Psoas muscle (tissue), 8 donors: ENCODE measurements around the gene TRAPPC1. TPM values are rescaled to one million over a fixed set of nuclear protein-coding genes. Genes with fewer than 3 reads are reported as not detected.
A peak's percentile ranks its signal among the peaks of the same experiment; 100 is the strongest.

ENCODE experiments used
- ATAC-seq, 4 donors: fragments of 200-7000 bp; cut with Tn5 transposase; one replicate each; pipeline ENCODE4 v1.9.1; 2020; ENCODE audit warnings: moderate library complexity in 3 of 4, mild to moderate bottlenecking in 2 of 4
- DNase-seq, 2 donors: peaks; one replicate each; pipeline ENCODE4 v3.0.0-alpha.2; 2020
- H3K27ac ChIP-seq: fragments of 200-600 bp; one replicate; pipeline ENCODE4 v1.8.0; 2022
- H3K27me3 ChIP-seq, 3 donors: fragments of 200-600 bp in 1 of 3; one replicate each; pipeline versions ENCODE4 v1.6.1 to v1.8.0; 2013 to 2022; ENCODE audit warnings: low read length in 2 of 3, mild to moderate bottlenecking in 2 of 3, moderate library complexity in 1 of 3; ENCODE audit not compliant: insufficient read depth in 3 of 3
- H3K36me3 ChIP-seq, 2 donors: fragments of 200-600 bp in 1 of 2; one replicate each; pipeline versions ENCODE4 v1.6.1 to v1.8.0; 2013 to 2022; ENCODE audit warnings: low read depth in 1 of 2, mild to moderate bottlenecking in 1 of 2, moderate library complexity in 1 of 2; ENCODE audit not compliant: insufficient read depth in 1 of 2
- H3K4me1 ChIP-seq: fragments of 200-600 bp; one replicate; pipeline ENCODE4 v1.8.0; 2022
- H3K4me3 ChIP-seq: fragments of 200-600 bp; one replicate; pipeline ENCODE4 v1.8.0; 2022; ENCODE audit warnings: mild to moderate bottlenecking
- H3K9me3 ChIP-seq: fragments of 200-600 bp; one replicate; pipeline ENCODE4 v1.8.0; 2022
- CTCF ChIP-seq: fragments of 200-600 bp; IDR thresholded peaks from one replicate; pipeline ENCODE4 v1.8.0; 2022; ENCODE audit warnings: antibody characterized with exemption
- WGBS, 3 donors: extraction: QIAGEN DNeasy Blood & Tissue Kit; methylation state at CpG; one replicate each; pipeline versions ENCODE4 v1.1.6 to v1.1.7; 2013; 5-methylcytosine and 5-hydroxymethylcytosine counted together
- intact Hi-C, 2 donors: fragments of 100-400 bp; cut with DNase I; formaldehyde crosslinking; loops; one replicate each; pipeline versions ENCODE4 v1.11.0 to v1.14.2; 2022
- polyA plus RNA-seq, 3 donors: library from polyadenylated mRNA; stranded (reverse); fragments of 200-250 nt; gene quantifications; one replicate each; pipeline ENCODE4 v1.2.3, GENCODE V29; 2013
- total RNA-seq, 4 donors: library from RNA; stranded (reverse); fragmentation: NEBNext Ultra II Directional in 2 of 4; extraction: Animal tissue kit (Norgen Biotek cat#: 25700) in 2 of 4; gene quantifications; one replicate each; pipeline versions ENCODE4 v1.2.1 to v1.2.4, GENCODE V29; 2021 to 2023
- donor health status: healthy with polysubstance abuse.
- donor health status: DM: no; HTN: no; CAD: no; lungs with moderate emphysema.
- donor health status: Bipolar disorder and iron deficiency.
- donor health status: healthy.
- donor health status: DM: yes; HTN: yes; CAD: no.
- donor health status: DM: no; HTN: no; CAD: no.
- donor health status: DM: no; HTN: no; CAD: no.
- donor health status: DM: yes; HTN: yes; CAD: no.

TRAPPC1 gene
- total and polyA plus RNA-seq, 7 donors = 47.7 to 84.9 (median 76.1) TPM

- Histone ChIP-seq H3K27me3 (no peaks in the 10 kb centered on the region), H3K36me3 (peaks cover 0 to 7% of the 10 kb centered on the region in 2 donors), H3K27ac (peak overlapping the region; percentile 85), H3K9me3 (no peaks in the 10 kb centered on the region), H3K4me3 (peak overlapping the region; percentile 87), H3K4me1 (peaks cover 21% of the 10 kb centered on the region)
- DNase-seq (no peak), ATAC-seq (peak in 1 of 4 donors; percentile 1)
- intact Hi-C loops = loop anchor here in 1 of 2 donors (10.0 kb wide), 1 partner anchor 128 kb away; no protein-coding TSS in a partner anchor
- no peak for TF ChIP-seq CTCF
- WGBS, 3 donors = 18 to 31% (median 24%) methylated on average over 14 to 15 of the region's 15 CpGs
These were observed 15.4 kb downstream of the TRAPPC1 start for GRCh38 chr17:7916385-7916682.

DNA sequence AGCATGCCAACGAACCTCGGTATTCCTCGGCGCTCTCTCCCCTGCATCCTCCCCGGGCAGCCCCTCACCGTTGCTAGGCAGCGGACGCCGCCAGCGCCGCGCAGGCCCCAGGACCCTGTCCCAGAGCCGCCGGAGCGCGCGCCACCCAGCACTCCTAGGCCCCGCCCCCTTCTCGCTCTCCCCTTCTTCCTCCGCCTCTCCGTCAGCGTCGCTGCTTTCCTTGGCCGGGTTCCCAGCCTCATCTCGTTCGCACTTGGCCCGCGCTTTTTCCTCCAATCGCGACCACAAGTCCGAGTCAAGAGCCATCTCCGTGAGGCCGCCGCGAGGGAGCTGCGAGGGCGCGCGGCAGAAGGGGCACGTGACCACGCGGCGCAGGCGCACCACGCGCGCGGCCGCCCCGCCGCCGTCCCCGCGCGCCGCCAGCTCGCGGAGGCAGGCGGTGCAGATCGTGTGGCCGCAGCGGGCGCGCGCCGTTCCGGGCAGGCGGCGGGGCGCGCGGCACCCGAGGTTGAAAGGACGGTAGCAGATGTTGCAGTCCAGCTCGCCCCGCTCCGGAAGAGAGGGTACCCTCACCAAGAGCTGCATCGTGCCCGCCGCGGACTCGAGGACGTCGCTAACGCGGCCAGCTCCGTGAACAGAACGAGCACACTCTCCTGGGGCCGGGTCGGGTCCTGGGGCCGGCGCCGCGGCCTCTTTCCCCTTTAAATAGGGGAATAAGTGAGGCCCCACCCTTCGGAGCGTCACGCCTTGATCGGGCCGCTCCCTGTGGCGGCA is 15.9 kb downstream of the TRAPPC1 start, which contains the start of gene RNF227:
RNF227 (minus strand) TSS at position 679 of the 774 bp plus-strand sequence; CDS start at position 585, 94 bp downstream.
- intact Hi-C loops = loop anchor here in 1 of 2 donors (10.0 kb wide), 1 partner anchor 129 kb away; no protein-coding TSS in a partner anchor
- Histone ChIP-seq H3K9me3 (no peaks in the 10 kb centered on the region), H3K36me3 (peaks cover 0 to 9% of the 10 kb centered on the region in 2 donors), H3K4me1 (peaks cover 21% of the 10 kb centered on the region), H3K27ac (peak within 1 kb of the TSS; percentile 85), H3K27me3 (no peaks in the 10 kb centered on the region), H3K4me3 (peak within 1 kb of the TSS; percentile 87)
- 0% methylated on average over 54 to 100 of the region's 100 CpGs for WGBS, 3 donors
- ATAC-seq (peak; percentile 83 to 93 (median 92)), DNase-seq (peak; percentile 88 to 95)
- no peak for TF ChIP-seq CTCF

GRCh38 chr17:7915179-7915610 is 16.6 kb downstream of the TRAPPC1 start:
- H3K4me3 ChIP-seq = peak overlapping the region; percentile 87
- peaks cover 0 to 15% of the 10 kb centered on the region in 2 donors for H3K36me3 ChIP-seq
- peak in 3 of 4 donors; percentile 5 to 57 (median 46) for ATAC-seq
- intact Hi-C loops = loop anchor here in 1 of 2 donors (10.0 kb wide), 1 partner anchor 130 kb away; no protein-coding TSS in a partner anchor
- H3K4me1 ChIP-seq = peaks cover 21% of the 10 kb centered on the region
- H3K9me3 ChIP-seq = no peaks in the 10 kb centered on the region
- no peak for DNase-seq
- no peak for TF ChIP-seq CTCF
- peak overlapping the region; percentile 85 for H3K27ac ChIP-seq
- WGBS, 3 donors = 3 to 7% (median 5%) methylated on average over 14 to 15 of the region's 15 CpGs
- H3K27me3 ChIP-seq = no peaks in the 10 kb centered on the region

GRCh38 chr17:7912927-7913524 is 18.7 kb downstream of the TRAPPC1 start:
- WGBS, 3 donors = 46 to 52% (median 48%) methylated on average over 3 of the region's 3 CpGs
- no peak for DNase-seq
- Histone ChIP-seq H3K9me3 (no peaks in the 10 kb centered on the region), H3K27me3 (no peaks in the 10 kb centered on the region), H3K36me3 (peaks cover 0 to 25% of the 10 kb centered on the region in 2 donors), H3K27ac (no peak overlapping the region), H3K4me1 (peaks cover 21% of the 10 kb centered on the region), H3K4me3 (no peak overlapping the region)
- intact Hi-C loops = loop anchor here (1.0 to 10.0 kb wide), 5 partner anchors 51 to 144 kb away; no protein-coding TSS in a partner anchor
- ATAC-seq = peak in 3 of 4 donors; percentile 33 to 55 (median 54)
- peak; percentile 68 for TF ChIP-seq CTCF
